K562 (cell line): ENCODE data around the gene APLF. TPM values are rescaled to one million over a fixed set of nuclear protein-coding genes. Genes with fewer than 3 reads are reported as not detected.
A peak's percentile ranks its signal among the peaks of the same experiment; 100 is the strongest.

Source experiments
- ATAC-seq: fragments of 200-7000 bp; cut with Tn5 transposase; 3 replicates; pipeline ENCODE4 v1.9.1; 2020; ENCODE audit warnings: moderate library complexity
- BruUV-seq: library from RNA; stranded (reverse); fragments of 400-500 nt; replicated peaks from 2 replicates; lab custom pipeline; 2021; lab: Mats Ljungman, UMichigan
- CTCF ChIA-PET: fragments of 300-600 bp; formaldehyde crosslinking; extraction: SDS; loops from one replicate; lab custom pipeline; 2021; ENCODE audit warnings: low intra/inter-chr PET ratio; lab: Yijun Ruan, JAX
- POLR2A ChIA-PET: fragments of 300-600, 350-650 bp; sonication (Branson Sonifier 250); formaldehyde crosslinking; extraction: SDS; loops from one replicate; lab custom pipeline; 2021; ENCODE audit warnings: antibody characterized with exemption, inconsistent platforms; lab: Yijun Ruan, JAX
- DNase-seq, 4 experiments: peaks; one replicate each; pipeline versions ENCODE4 v3.0.0 to v3.0.0-alpha.2; 2011 to 2018; ENCODE audit warnings: low spot score in 3 of 4, mixed read lengths in 3 of 4; ENCODE audit errors: extremely low read depth in 1 of 4
- FAIRE-seq: peaks from 2 replicates; lab custom pipeline; 2011; peaks lifted over from hg19 to GRCh38; lab: Jason Lieb, UNC
- H2AFZ ChIP-seq: 2 replicates; pipeline ENCODE4 v1.6.0; 2011; ENCODE audit warnings: low read depth, low read length, control low read depth, inconsistent platforms
- H3K27ac ChIP-seq: fragments of 200-600 bp; 3 replicates; pipeline ENCODE4 v1.8.0; 2011; ENCODE audit warnings: low read depth, mild to moderate bottlenecking, control low read depth, inconsistent platforms, low read length, moderate library complexity, mixed read lengths; ENCODE audit errors: extremely low read depth
- H3K27me3 ChIP-seq, 2 experiments: fragments of 300-600 bp in 1 of 2; 2 replicates in 1 of 2; 3 replicates in 1 of 2; pipeline versions ENCODE4 v1.6.0 to v1.8.0; 2011; ENCODE audit warnings: inconsistent platforms in 2 of 2, low read length in 2 of 2, mild to moderate bottlenecking in 1 of 2, mixed read lengths in 1 of 2, moderate library complexity in 1 of 2; ENCODE audit not compliant: control insufficient read depth in 2 of 2, insufficient read depth in 2 of 2
- H3K36me3 ChIP-seq: fragments of 300-600 bp; 3 replicates; pipeline ENCODE4 v1.8.0; 2011; ENCODE audit warnings: mild to moderate bottlenecking, low read length, inconsistent platforms; ENCODE audit not compliant: control insufficient read depth, insufficient read depth
- H3K4me1 ChIP-seq, 2 experiments: fragments of 200-600 bp in 1 of 2; replicated peaks in 1 of 2; 2 replicates in 1 of 2; 3 replicates in 1 of 2; pipeline versions ENCODE4 v1.5.1 to v1.8.0; 2011; ENCODE audit warnings: inconsistent platforms in 2 of 2, low read length in 2 of 2, mild to moderate bottlenecking in 1 of 2, mixed read lengths in 1 of 2, moderate library complexity in 1 of 2; ENCODE audit not compliant: control insufficient read depth in 2 of 2, insufficient read depth in 2 of 2
- H3K4me2 ChIP-seq: 2 replicates; pipeline ENCODE4 v1.6.1; 2011; ENCODE audit warnings: low read length, control low read depth, inconsistent platforms, mixed read lengths; ENCODE audit not compliant: insufficient read depth
- H3K4me3 ChIP-seq: fragments of 200-600 bp; sonication (generic), shearing (Covaris generic); 2 replicates; pipeline ENCODE4 v1.5.1; 2016; ENCODE audit warnings: control low read depth, inconsistent platforms
- H3K79me2 ChIP-seq: fragments of 200-600 bp; 3 replicates; pipeline ENCODE4 v1.8.0; 2011; ENCODE audit warnings: low read length, inconsistent platforms; ENCODE audit not compliant: control insufficient read depth, insufficient read depth
- H3K9ac ChIP-seq, 2 experiments: 2 replicates each; pipeline versions ENCODE4 v1.6.0 to v1.6.1; 2011; ENCODE audit warnings: low read depth in 2 of 2, low read length in 2 of 2, control low read depth in 1 of 2, inconsistent platforms in 1 of 2, mild to moderate bottlenecking in 1 of 2, mixed read lengths in 1 of 2; ENCODE audit not compliant: insufficient read depth in 1 of 2
- H3K9me1 ChIP-seq: one replicate; pipeline ENCODE4 v1.6.0; 2011; ENCODE audit warnings: inconsistent platforms, mild to moderate bottlenecking, low read length, moderate library complexity; ENCODE audit not compliant: control insufficient read depth, insufficient read depth
- H3K9me3 ChIP-seq: replicated peaks from 2 replicates; pipeline ENCODE4 v1.5.1; 2011; ENCODE audit warnings: low read depth, low read length, inconsistent platforms; ENCODE audit not compliant: control insufficient read depth, insufficient read depth
- H4K20me1 ChIP-seq: replicated peaks from 2 replicates; pipeline ENCODE4 v1.6.1; 2011; ENCODE audit warnings: low read length, inconsistent platforms, mixed read lengths; ENCODE audit not compliant: control insufficient read depth, insufficient read depth
- CSDE1 ChIP-seq, 2 experiments: fragments of 450-650 bp; IDR thresholded peaks; 2 replicates each; pipeline ENCODE4 v1.6.1; 2016; ENCODE audit warnings: mild to moderate bottlenecking in 1 of 2
- KLF6 ChIP-seq: fragments of 250-450 bp; sonication (Bioruptor Pico); IDR thresholded peaks from 2 replicates; pipeline ENCODE4 v1.4.0; 2020; ENCODE audit warnings: mild to moderate bottlenecking, moderate library complexity, borderline replicate concordance
- RBFOX2 ChIP-seq: fragments of 200-400 bp; formaldehyde crosslinking; IDR thresholded peaks from 2 replicates; pipeline ENCODE4 v1.6.1; 2017; ENCODE audit warnings: low read depth, mild to moderate bottlenecking, low read length, moderate library complexity
- RBM34 ChIP-seq: fragments of 200-400 bp; formaldehyde crosslinking; IDR thresholded peaks from 2 replicates; pipeline ENCODE4 v1.6.1; 2018; ENCODE audit warnings: low read length, borderline replicate concordance; ENCODE audit not compliant: insufficient read depth
- SNIP1 ChIP-seq: fragments of 450-650 bp; IDR thresholded peaks from 2 replicates; pipeline ENCODE4 v1.7.1; 2017; ENCODE audit warnings: low read depth, mild to moderate bottlenecking
- ZNF175 ChIP-seq: fragments of 200-800 bp; sonication (Bioruptor generic); IDR thresholded peaks from 2 replicates; pipeline ENCODE4 v1.6.1; 2016; ENCODE audit warnings: low read depth, mild to moderate bottlenecking, missing genetic modification characterization, missing compliant biosample characterization
- WGBS: fragments of 100-300 bp; shearing (Covaris generic); methylation state at CpG from one replicate; pipeline ENCODE4 v1.1.6; 2016; ENCODE audit warnings: low coverage, mixed read lengths; ENCODE audit not compliant: insufficient coverage; ENCODE audit errors: missing lambda C conversion rate; 5-methylcytosine and 5-hydroxymethylcytosine counted together
- in situ Hi-C: fragments of 300-500 bp; cut with MboI; formaldehyde crosslinking; loops from 4 replicates; pipeline ENCODE4 v1.15.0; 2018; ENCODE audit warnings: inconsistent platforms, mixed read lengths
- intact Hi-C: fragments of 100-400 bp; cut with micrococcal nuclease; formaldehyde crosslinking; loops from 2 replicates; pipeline ENCODE4 v1.14.2; 2022
- polyA plus RNA-seq, 8 experiments: library from polyadenylated mRNA; depleted of rRNA in 4 of 8; stranded (reverse) in 5 of 8; unstranded in 3 of 8; fragments of >200 nt; fragmentation: Nextera tagmentation in 2 of 8; fragmentation: Illumina TruSeq in 1 of 8; extraction: Ambion mirVana in 2 of 8; extraction: Trizol in 1 of 8; gene quantifications; 2 replicates each; pipeline versions ENCODE4 v1.2.1 to v1.2.3, GENCODE V29; 2011 to 2014; ENCODE audit warnings: inconsistent platforms in 1 of 8, missing spikeins in 1 of 8
- total RNA-seq, 7 experiments: library from RNA; depleted of rRNA in 6 of 7; stranded (reverse); fragments of >200 nt in 6 of 7; fragmentation: Illumina TruSeq in 2 of 7; extraction: Trizol in 2 of 7; gene quantifications; 2 replicates each; pipeline versions ENCODE4 v1.2.1 to v1.2.3, GENCODE V29; 2011 to 2021; ENCODE audit warnings: low replicate concordance in 1 of 7
- TF ChIP-seq, protein P1 (sequence below): sonication (generic); formaldehyde crosslinking; IDR thresholded peaks from 2 replicates; pipeline ENCODE4 v1.8.1; 2023; ENCODE audit warnings: mild to moderate bottlenecking, missing genetic modification reagents, moderate library complexity
- TF ChIP-seq, protein P2 (sequence below), 3 experiments: fragments of 200-800 bp in 1 of 3; sonication (Bioruptor generic) in 1 of 3; sonication (generic) in 1 of 3; formaldehyde crosslinking in 1 of 3; IDR thresholded peaks; 2 replicates each; pipeline versions ENCODE4 v1.6.1 to v1.8.0; 2016 to 2022; ENCODE audit warnings: mild to moderate bottlenecking in 2 of 3, missing compliant biosample characterization in 2 of 3, missing genetic modification characterization in 2 of 3, missing genetic modification reagents in 1 of 3

The APLF gene
- total and polyA plus RNA-seq, 9 of the 15 experiments (the other 6 are each of a cell fraction or from before 2014, with no cell fraction given) = 0.07 to 1.1 (median 0.71) TPM

DNA sequence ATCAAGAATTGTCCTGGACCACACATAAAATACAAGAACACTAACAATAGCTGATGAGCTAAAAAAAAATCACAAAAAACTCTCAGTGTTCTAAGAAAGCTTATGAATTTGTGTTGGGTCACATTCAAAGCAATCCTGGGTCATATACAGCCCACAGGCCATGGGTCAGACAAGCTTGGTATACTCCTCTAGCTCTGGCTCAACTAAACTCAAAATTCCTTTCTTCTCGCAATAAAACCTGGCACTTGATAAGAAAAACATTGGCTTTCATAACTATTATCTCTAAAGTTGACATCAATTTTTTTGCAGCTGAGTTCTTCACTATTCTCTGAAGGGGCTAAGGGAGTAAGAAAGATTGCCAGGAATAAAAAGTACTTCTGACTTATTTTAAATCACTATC lies 38.6 kb upstream of the APLF start:
- in situ Hi-C loops (no loop called here), intact Hi-C loops (no loop called here)
- Histone ChIP-seq H3K27ac (no peak overlapping the region), H3K4me2 (no peak overlapping the region), H3K4me1 (peaks cover 19 to 41% of the 10 kb centered on the region in 2 experiments), H3K36me3 (no peaks in the 10 kb centered on the region), H3K9me1 (no peaks in the 10 kb centered on the region), H3K79me2 (no peaks in the 10 kb centered on the region), H4K20me1 (no peaks in the 10 kb centered on the region), H3K9me3 (no peaks in the 10 kb centered on the region), H3K4me3 (no peak overlapping the region), H2AFZ (no peak overlapping the region), H3K27me3 (no peaks in the 10 kb centered on the region; a peak in 1 of 5 replicates), H3K9ac (no peak overlapping the region)
- POLR2A ChIA-PET = interaction anchor here (1.0 to 4.4 kb wide), 3 partner anchors 8 to 38 kb away, joined by 3 to 21 read pairs (median 6); no protein-coding TSS in a partner anchor
- FAIRE-seq (no peak), DNase-seq (no peak), ATAC-seq (no peak)
- TF ChIP-seq KLF6 (CRISPR knock-in tag) (peak; percentile 33; the same call in 1 of the 2 replicates), ZNF175 (CRISPR knock-in tag) (peak; percentile 16; the same call in 1 of the 2 replicates), RBFOX2 (no peak), SNIP1 (no peak), RBM34 (no peak), CSDE1 (IDR thresholded peaks at IDR 0.05) (no peak)
- TF ChIP-seq, protein P1, sequence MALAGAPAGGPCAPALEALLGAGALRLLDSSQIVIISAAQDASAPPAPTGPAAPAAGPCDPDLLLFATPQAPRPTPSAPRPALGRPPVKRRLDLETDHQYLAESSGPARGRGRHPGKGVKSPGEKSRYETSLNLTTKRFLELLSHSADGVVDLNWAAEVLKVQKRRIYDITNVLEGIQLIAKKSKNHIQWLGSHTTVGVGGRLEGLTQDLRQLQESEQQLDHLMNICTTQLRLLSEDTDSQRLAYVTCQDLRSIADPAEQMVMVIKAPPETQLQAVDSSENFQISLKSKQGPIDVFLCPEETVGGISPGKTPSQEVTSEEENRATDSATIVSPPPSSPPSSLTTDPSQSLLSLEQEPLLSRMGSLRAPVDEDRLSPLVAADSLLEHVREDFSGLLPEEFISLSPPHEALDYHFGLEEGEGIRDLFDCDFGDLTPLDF (CRISPR knock-in tag) = no peak
- TF ChIP-seq, protein P2, sequence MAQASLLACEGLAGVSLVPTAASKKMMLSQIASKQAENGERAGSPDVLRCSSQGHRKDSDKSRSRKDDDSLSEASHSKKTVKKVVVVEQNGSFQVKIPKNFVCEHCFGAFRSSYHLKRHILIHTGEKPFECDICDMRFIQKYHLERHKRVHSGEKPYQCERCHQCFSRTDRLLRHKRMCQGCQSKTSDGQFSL (CRISPR knock-in tag; IDR thresholded peaks at IDR 0.05) = no peak
- TF ChIP-seq, protein P2 (tag; IDR thresholded peaks at IDR 0.05) = 0 out of 4 replicates have a peak, but pooled peaks of 1 of the 2 experiments have one; percentile 22
- BruUV-seq = no TSS peak
- CTCF ChIA-PET = no interaction called here
- 67% methylated on average over 1 of the region's 1 CpG for WGBS
